Measurements from ENCODE around the gene FAM180B. TPM values are rescaled to one million over a fixed set of nuclear protein-coding genes. Genes with fewer than 3 reads are reported as not detected.

The FAM180B gene
- polyA plus RNA-seq, 1 donor from 2014 or later: not detected

DNA sequence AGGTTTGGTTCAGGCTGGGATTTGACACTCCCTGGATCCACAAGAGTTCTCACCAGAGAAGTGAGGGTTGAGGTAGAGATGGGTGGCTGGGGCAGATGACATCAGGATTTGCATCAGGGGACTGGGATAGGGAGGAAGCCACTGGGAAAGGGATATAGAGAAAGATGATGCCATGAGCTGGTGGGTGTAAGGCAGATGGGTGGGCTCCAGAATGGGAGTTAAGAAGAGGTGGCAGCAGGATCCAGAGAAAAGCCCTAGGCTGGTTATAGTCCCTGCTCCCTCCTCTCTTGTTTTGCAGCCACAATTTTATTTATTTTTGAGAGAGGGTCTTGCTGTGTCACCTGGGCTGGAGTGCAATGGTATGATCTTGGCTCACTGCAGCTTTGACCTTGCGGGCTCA lies 9.5 kb downstream of the FAM180B start:
- no peak for TF ChIP-seq EZH2 (IDR thresholded peaks at IDR 0.05; ENCODE audit: borderline replicate concordance, insufficient read depth, low read length, poor library complexity, severe bottlenecking)
- no peak for TF ChIP-seq REST (IDR thresholded peaks at IDR 0.05; ENCODE audit: borderline replicate concordance)
- TF ChIP-seq SMC3 (conservative IDR thresholded peaks at IDR 0.05; ENCODE audit: poor library complexity): no peak
- TF ChIP-seq TAF1 (IDR thresholded peaks at IDR 0.05; ENCODE audit: low read depth): no peak
- TF ChIP-seq POLR2AphosphoS5 (IDR thresholded peaks at IDR 0.05): no peak
- TF ChIP-seq MXI1 (conservative IDR thresholded peaks at IDR 0.05; ENCODE audit: poor library complexity, severe bottlenecking): no peak
- TF ChIP-seq CTCF (IDR thresholded peaks at IDR 0.05; ENCODE audit: poor library complexity, severe bottlenecking): no peak
- no peak for TF ChIP-seq RAD21 (conservative IDR thresholded peaks at IDR 0.05)
- TF ChIP-seq EP300 (conservative IDR thresholded peaks at IDR 0.05; ENCODE audit: poor library complexity, severe bottlenecking): no peak
- Histone ChIP-seq H3K4me3 (ENCODE audit: low read length) (no peak overlapping the region), H3F3A (ENCODE audit: insufficient read depth, low read length, poor library complexity, severe bottlenecking) (no peaks in the 10 kb centered on the region), H3K27ac (ENCODE audit: low read length) (no peak overlapping the region), H3K9me2 (ENCODE audit: insufficient read depth, low read length) (no peaks in the 10 kb centered on the region), H4K20me1 (ENCODE audit: insufficient read depth) (no peaks in the 10 kb centered on the region), H3K9ac (ENCODE audit: low read length) (no peak overlapping the region), H3K4me2 (ENCODE audit: low read length) (no peak overlapping the region), H3K9me3 (ENCODE audit: low read length) (no peaks in the 10 kb centered on the region), H3K27me3 (ENCODE audit: insufficient read depth, low read depth, low read length) (no peaks in the 10 kb centered on the region), H2AFZ (ENCODE audit: low read depth, low read length) (no peak overlapping the region), H3K36me3 (ENCODE audit: insufficient read depth, low read length) (no peaks in the 10 kb centered on the region), H3K79me2 (replicated peaks; ENCODE audit: insufficient read depth, low read length) (no peaks in the 10 kb centered on the region)

DNA sequence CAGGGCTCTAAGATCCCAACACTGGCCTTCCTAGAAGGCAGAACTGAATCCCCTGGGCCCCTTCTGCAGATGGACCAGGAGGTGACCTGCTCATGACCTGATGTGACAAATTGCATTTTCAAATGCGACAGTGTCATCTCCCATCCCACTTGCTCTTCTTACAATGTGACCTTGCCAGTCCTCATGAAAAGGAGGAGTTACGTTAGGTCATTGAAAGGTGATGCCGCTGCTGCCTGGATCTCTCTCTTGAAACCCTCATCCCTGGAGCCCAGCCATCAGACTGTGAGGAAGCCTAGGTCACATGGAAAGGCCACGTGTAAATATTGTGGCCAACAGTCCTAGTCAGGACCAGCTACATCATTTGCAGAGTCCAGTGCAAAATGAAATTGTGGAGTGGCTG lies 13.4 kb downstream of the FAM180B start:
- H3F3A ChIP-seq (ENCODE audit: insufficient read depth, low read length, poor library complexity, severe bottlenecking): no peaks in the 10 kb centered on the region
- H3K9me3 ChIP-seq (ENCODE audit: low read length): no peaks in the 10 kb centered on the region
- TF ChIP-seq EP300 (conservative IDR thresholded peaks at IDR 0.05; ENCODE audit: poor library complexity, severe bottlenecking): no peak
- no peaks in the 10 kb centered on the region for H4K20me1 ChIP-seq (ENCODE audit: insufficient read depth)
- no peak overlapping the region for H3K9ac ChIP-seq (ENCODE audit: low read length)
- H3K27ac ChIP-seq (ENCODE audit: low read length): no peak overlapping the region
- no peaks in the 10 kb centered on the region for H3K9me2 ChIP-seq (ENCODE audit: insufficient read depth, low read length)
- H3K36me3 ChIP-seq (ENCODE audit: insufficient read depth, low read length): no peaks in the 10 kb centered on the region
- no peak overlapping the region for H3K4me3 ChIP-seq (ENCODE audit: low read length)
- no peak overlapping the region for H3K4me2 ChIP-seq (ENCODE audit: low read length)
- H3K27me3 ChIP-seq (ENCODE audit: insufficient read depth, low read depth, low read length): no peaks in the 10 kb centered on the region
- H2AFZ ChIP-seq (ENCODE audit: low read depth, low read length): no peak overlapping the region
- H3K79me2 ChIP-seq (replicated peaks; ENCODE audit: insufficient read depth, low read length): no peaks in the 10 kb centered on the region

GRCh38 chr11:47603295-47603694 lies 16.8 kb downstream of the FAM180B start:
- Histone ChIP-seq H3K36me3 (ENCODE audit: insufficient read depth, low read length) (no peaks in the 10 kb centered on the region), H3K9me2 (ENCODE audit: insufficient read depth, low read length) (no peaks in the 10 kb centered on the region), H3K79me2 (replicated peaks; ENCODE audit: insufficient read depth, low read length) (no peaks in the 10 kb centered on the region), H3K4me3 (ENCODE audit: low read length) (no peak overlapping the region), H3F3A (ENCODE audit: insufficient read depth, low read length, poor library complexity, severe bottlenecking) (no peaks in the 10 kb centered on the region), H4K20me1 (ENCODE audit: insufficient read depth) (no peaks in the 10 kb centered on the region), H3K4me2 (ENCODE audit: low read length) (no peak overlapping the region), H2AFZ (ENCODE audit: low read depth, low read length) (no peak overlapping the region), H3K27ac (ENCODE audit: low read length) (no peak overlapping the region), H3K9ac (ENCODE audit: low read length) (no peak overlapping the region), H3K27me3 (ENCODE audit: insufficient read depth, low read depth, low read length) (no peaks in the 10 kb centered on the region), H3K9me3 (ENCODE audit: low read length) (no peaks in the 10 kb centered on the region)
- TF ChIP-seq RAD21 (conservative IDR thresholded peaks at IDR 0.05): no peak
- no peak for TF ChIP-seq EZH2 (IDR thresholded peaks at IDR 0.05; ENCODE audit: borderline replicate concordance, insufficient read depth, low read length, poor library complexity, severe bottlenecking)
- no peak for TF ChIP-seq TAF1 (IDR thresholded peaks at IDR 0.05; ENCODE audit: low read depth)
- no peak for TF ChIP-seq REST (IDR thresholded peaks at IDR 0.05; ENCODE audit: borderline replicate concordance)
- no peak for TF ChIP-seq SMC3 (conservative IDR thresholded peaks at IDR 0.05; ENCODE audit: poor library complexity)
- TF ChIP-seq CTCF (IDR thresholded peaks at IDR 0.05; ENCODE audit: poor library complexity, severe bottlenecking): no peak
- TF ChIP-seq EP300 (conservative IDR thresholded peaks at IDR 0.05; ENCODE audit: poor library complexity, severe bottlenecking): no peak
- TF ChIP-seq POLR2AphosphoS5 (IDR thresholded peaks at IDR 0.05): no peak
- no peak for TF ChIP-seq MXI1 (conservative IDR thresholded peaks at IDR 0.05; ENCODE audit: poor library complexity, severe bottlenecking)
